Sigmoid colon (tissue), 4 donors: ENCODE results near the gene DNAJC8.

Experiments
- CTCF ChIP-seq, 4 experiments: fragments of 450-650 bp in 3 of 4; fragments of 200-600 bp in 1 of 4; IDR thresholded peaks; one replicate each; pipeline ENCODE4 v1.5.1; 2016 to 2019; ENCODE audit warnings: antibody characterized with exemption in 4 of 4, mild to moderate bottlenecking in 3 of 4, moderate library complexity in 2 of 4
- EP300 ChIP-seq, 4 donors: sonication (generic); formaldehyde crosslinking; IDR thresholded peaks; one replicate each; pipeline ENCODE4 v1.6.1; 2017; ENCODE audit warnings: antibody characterized with exemption in 4 of 4
- POLR2A ChIP-seq, 2 donors: fragments of 450-650 bp; IDR thresholded peaks; one replicate each; pipeline ENCODE4 v1.6.1; 2016; ENCODE audit warnings: antibody characterized with exemption in 2 of 2, mild to moderate bottlenecking in 2 of 2, moderate library complexity in 2 of 2
- POLR2AphosphoS5 ChIP-seq, 4 donors: sonication (generic); formaldehyde crosslinking; IDR thresholded peaks; one replicate each; pipeline ENCODE4 v1.6.1; 2017; ENCODE audit warnings: antibody characterized with exemption in 4 of 4

- TF ChIP-seq POLR2AphosphoS5 (IDR thresholded peaks at IDR 0.05) (no peak), POLR2A (IDR thresholded peaks at IDR 0.05) (no peak), CTCF (IDR thresholded peaks at IDR 0.05) (no peak), EP300 (IDR thresholded peaks at IDR 0.05) (no peak)
Observed at GRCh38 chr1:28279721-28280120, 46.9 kb upstream of the DNAJC8 start.
